Bronchial epithelial cell (primary cell): Measurements from ENCODE around the gene MLST8. TPM values are rescaled to one million over a fixed set of nuclear protein-coding genes. Genes with fewer than 3 reads are reported as not detected.

Source experiments
- DNase-seq: peaks from one replicate; pipeline ENCODE4 v3.0.0-alpha.2; 2010; ENCODE audit warnings: low read depth
- FAIRE-seq: peaks from 2 replicates; lab custom pipeline; 2011; peaks lifted over from hg19 to GRCh38; lab: Jason Lieb, UNC
- H3K27me3 ChIP-seq: 2 replicates; pipeline ENCODE4 v1.5.1; 2011; ENCODE audit warnings: low read length; ENCODE audit not compliant: control insufficient read depth, insufficient read depth
- H3K36me3 ChIP-seq: 2 replicates; pipeline ENCODE4 v1.5.1; 2011; ENCODE audit warnings: low read length; ENCODE audit not compliant: control insufficient read depth, insufficient read depth
- H3K4me3 ChIP-seq: 2 replicates; pipeline ENCODE4 v1.5.1; 2011; ENCODE audit warnings: mild to moderate bottlenecking, low read depth, low read length, control low read depth
- CTCF ChIP-seq: IDR thresholded peaks from 2 replicates; pipeline ENCODE4 v1.5.1; 2011; ENCODE audit warnings: mild to moderate bottlenecking, moderate library complexity, low read length, control low read depth, inconsistent platforms; ENCODE audit not compliant: insufficient read depth, severe bottlenecking
- total RNA-seq: library from RNA; depleted of rRNA; stranded (reverse); fragments of >200 nt; gene quantifications from 2 replicates; pipeline ENCODE4 v1.2.1, GENCODE V29; 2014

Gene MLST8
- total RNA-seq, 1 donor from 2014 or later, result 11.6 TPM

GRCh38 chr16:2223221-2223941 lies 18.1 kb downstream of the MLST8 start, which contains the start of gene E4F1:
Gene E4F1 (plus strand): TSS chr16:2223591. CDS start chr16:2223614, 23 bp downstream.
- H3K4me3 ChIP-seq, result peak within 1 kb of the TSS; percentile 95
- H3K36me3 ChIP-seq, result peaks cover 4% of the 10 kb centered on the region
- FAIRE-seq (no peak), DNase-seq (peak; percentile 96)
- TF ChIP-seq CTCF, result no peak
- H3K27me3 ChIP-seq, result no peaks in the 10 kb centered on the region

- DNase-seq (peak; percentile 36), FAIRE-seq (no peak)
- TF ChIP-seq CTCF, result peak; percentile 29
- Histone ChIP-seq H3K27me3 (no peaks in the 10 kb centered on the region), H3K4me3 (peak overlapping the region; percentile 95), H3K36me3 (peaks cover 7% of the 10 kb centered on the region)
Measured at GRCh38 chr16:2223942-2224486, 18.8 kb downstream of the MLST8 start.

DNA sequence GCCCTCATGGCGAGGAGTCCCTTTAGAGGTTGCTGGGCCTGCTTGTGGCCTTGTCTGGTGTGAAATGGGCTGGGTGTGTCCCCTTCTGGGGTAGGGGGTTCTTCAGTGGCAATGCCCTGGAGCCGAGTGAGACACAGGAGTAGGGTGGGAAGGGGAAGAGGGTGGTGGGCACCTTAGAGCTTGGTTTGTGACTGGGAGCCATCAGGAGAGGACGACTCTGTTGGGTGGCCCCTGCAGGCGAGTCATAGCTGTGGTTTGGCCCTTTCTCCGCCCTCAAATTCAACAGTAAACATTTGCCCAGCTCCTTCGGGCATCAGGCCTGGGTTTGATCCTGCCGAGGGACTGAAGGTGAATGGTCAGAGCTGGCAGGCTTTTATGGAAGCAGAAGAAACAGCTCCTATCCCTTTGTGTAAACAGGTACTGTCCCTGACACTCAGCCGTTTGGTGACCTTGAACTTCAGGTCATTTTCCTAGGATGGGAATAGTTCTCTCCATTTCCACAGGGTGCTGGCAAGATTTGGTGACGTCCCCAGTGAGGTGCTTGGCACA lies 21.1 kb downstream of the MLST8 start:
- no peak for TF ChIP-seq CTCF
- peaks cover 14% of the 10 kb centered on the region for H3K36me3 ChIP-seq
- no peak for DNase-seq
- no peaks in the 10 kb centered on the region for H3K27me3 ChIP-seq
- no peak overlapping the region for H3K4me3 ChIP-seq
- FAIRE-seq, result no peak

GRCh38 chr16:2226918-2227317 lies 21.7 kb downstream of the MLST8 start:
- DNase-seq, result no peak
- FAIRE-seq, result no peak
- no peak overlapping the region for H3K4me3 ChIP-seq
- H3K27me3 ChIP-seq, result no peaks in the 10 kb centered on the region
- TF ChIP-seq CTCF, result no peak
- H3K36me3 ChIP-seq, result peaks cover 18% of the 10 kb centered on the region

DNA sequence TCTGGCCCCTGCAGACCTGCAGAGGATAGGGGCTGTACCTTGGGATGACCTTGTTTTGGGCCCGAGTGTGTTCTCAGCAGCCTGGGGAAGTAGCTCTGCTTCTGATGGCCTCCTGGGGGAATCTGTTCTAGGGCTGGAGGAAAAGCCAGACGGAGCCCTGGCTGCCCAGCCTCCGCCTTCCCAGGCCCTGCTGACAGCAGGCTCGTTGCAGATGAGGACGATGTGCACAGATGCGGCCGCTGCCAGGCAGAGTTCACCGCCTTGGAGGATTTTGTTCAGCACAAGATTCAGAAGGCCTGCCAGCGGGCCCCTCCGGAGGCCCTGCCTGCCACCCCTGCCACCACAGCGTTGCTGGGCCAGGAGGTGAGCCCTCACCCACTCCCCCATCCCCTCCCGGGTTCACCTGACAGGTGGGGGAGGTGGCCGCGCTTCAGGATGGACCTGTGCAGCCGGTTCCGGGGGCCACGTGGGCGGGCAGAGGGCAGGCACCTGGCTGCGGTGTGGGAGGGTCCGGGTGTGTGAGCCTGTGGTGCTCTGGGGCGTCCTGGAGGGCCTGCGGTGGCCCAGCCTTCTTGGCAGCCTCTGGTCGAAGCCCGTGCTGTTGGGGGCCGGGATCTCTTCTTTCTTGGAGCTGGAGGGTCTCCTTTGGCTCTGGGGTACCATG lies 23.0 kb downstream of the MLST8 start:
- Histone ChIP-seq H3K27me3 (no peaks in the 10 kb centered on the region), H3K36me3 (peaks cover 31% of the 10 kb centered on the region), H3K4me3 (no peak overlapping the region)
- DNase-seq (no peak), FAIRE-seq (no peak)
- TF ChIP-seq CTCF, result no peak
